Activated B cell treated with CpG ODN at 0.5 μM for 24 hours (primary cell): ENCODE measurements around the gene GPR62. TPM values are rescaled to one million over a fixed set of nuclear protein-coding genes. Genes with fewer than 3 reads are reported as not detected.

Experiments used
- ATAC-seq: fragments of 200-7000 bp; cut with Tn5 transposase; one replicate; pipeline ENCODE4 v1.10.0; 2021; ENCODE audit warnings: low read depth, mild to moderate bottlenecking, moderate library complexity
- CTCF ChIA-PET: fragments of 350-600 bp; sonication (Branson Sonifier 250); formaldehyde crosslinking; loops from one replicate; lab custom pipeline; 2021; ENCODE audit warnings: antibody characterized with exemption; lab: Charles Lee
- POLR2A ChIA-PET: fragments of 350-600 bp; sonication (Branson Sonifier 250); formaldehyde crosslinking; loops from one replicate; lab custom pipeline; 2021; ENCODE audit warnings: antibody characterized with exemption; lab: Charles Lee
- DNase-seq: peaks from one replicate; pipeline ENCODE4 v3.0.0; 2022
- H3K27ac Mint-ChIP-seq: one replicate; pipeline ENCODE4 v1.8.0; 2020; ENCODE audit warnings: mixed read lengths
- H3K27me3 Mint-ChIP-seq: one replicate; pipeline ENCODE4 v1.8.0; 2021; ENCODE audit warnings: mixed read lengths
- H3K36me3 Mint-ChIP-seq: one replicate; pipeline ENCODE4 v1.8.0; 2021; ENCODE audit warnings: low read depth, mixed read lengths
- H3K4me1 Mint-ChIP-seq: one replicate; pipeline ENCODE4 v1.8.0; 2021; ENCODE audit warnings: mixed read lengths
- H3K4me3 Mint-ChIP-seq: one replicate; pipeline ENCODE4 v1.8.0; 2020; ENCODE audit warnings: mild to moderate bottlenecking, mixed read lengths
- H3K9me3 Mint-ChIP-seq: one replicate; pipeline ENCODE4 v1.8.0; 2020; ENCODE audit warnings: mixed read lengths
- intact Hi-C: fragments of 100-400 bp; cut with micrococcal nuclease; formaldehyde crosslinking; loops from one replicate; pipeline ENCODE4 v1.15.1; 2024
- total RNA-seq: library from RNA; stranded (reverse); gene quantifications from 2 replicates; pipeline ENCODE4 v1.2.3, GENCODE V29; 2022
- TF ChIP-seq, protein P1 (sequence below): fragments of 200-600 bp; IDR thresholded peaks from one replicate; pipeline ENCODE4 v1.8.0; 2022; ENCODE audit warnings: antibody characterized with exemption, mild to moderate bottlenecking

GPR62 gene
- total RNA-seq, 1 donor from 2014 or later = not detected

DNA sequence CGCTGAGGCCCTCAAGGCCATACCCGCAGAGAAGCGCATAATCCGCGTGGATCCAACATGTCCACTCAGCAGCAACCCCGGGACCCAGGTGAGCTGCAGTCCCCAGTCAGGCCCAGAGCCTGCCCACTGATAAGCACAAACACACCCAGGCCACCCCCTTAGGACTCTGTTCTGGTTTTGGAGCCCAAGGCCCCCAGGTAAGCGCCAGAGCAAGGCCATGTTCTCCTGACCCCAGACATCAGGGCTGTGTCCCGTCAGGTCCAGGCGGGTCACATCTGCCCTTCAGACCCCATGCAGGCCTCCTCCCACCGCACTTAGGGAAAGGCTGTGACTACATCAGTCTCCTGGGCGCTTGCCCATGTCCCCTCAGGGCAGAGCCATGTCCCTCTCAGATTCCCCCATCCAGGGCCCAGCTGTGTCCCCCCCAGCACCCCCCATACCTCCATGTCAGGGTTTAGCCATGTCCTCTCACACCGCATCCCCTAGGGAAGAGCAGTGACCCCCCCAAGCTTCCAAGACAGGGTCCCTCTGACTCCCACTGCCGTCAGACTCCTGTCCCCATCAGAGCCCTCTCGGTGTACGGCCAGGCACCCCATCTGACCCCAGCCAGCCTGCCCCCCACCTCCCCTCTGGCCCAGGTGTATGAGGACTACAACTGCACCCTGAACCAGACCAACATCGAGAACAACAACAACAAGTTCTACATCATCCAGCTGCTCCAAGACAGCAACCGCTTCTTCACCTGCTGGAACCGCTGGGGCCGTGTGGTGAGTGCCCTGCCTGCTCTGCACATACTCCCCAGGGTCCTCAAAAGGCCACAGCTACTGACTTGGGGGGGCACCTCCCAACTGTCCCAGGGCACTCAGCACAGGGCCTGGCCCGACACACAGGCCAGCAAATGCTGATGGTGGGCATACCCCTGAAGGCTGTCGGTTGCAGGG lies 11.5 kb upstream of the GPR62 start:
- Mint-ChIP-seq H3K4me1 (peaks cover 38% of the 10 kb centered on the region), H3K27ac (no peak overlapping the region), H3K4me3 (no peak overlapping the region), H3K9me3 (no peaks in the 10 kb centered on the region), H3K27me3 (no peaks in the 10 kb centered on the region), H3K36me3 (peaks cover 15% of the 10 kb centered on the region)
- ChIA-PET POLR2A (interaction anchor here (0.6 to 2.6 kb wide), 6 partner anchors 24 to 309 kb away, joined by 3 to 35 read pairs (median 7); partner anchors contain the start of genes ABHD14A, ABHD14B, ACY1 and RPL29), CTCF (interaction anchor here (1.2 to 2.2 kb wide), 4 partner anchors 29 to 113 kb away, joined by 3 to 27 read pairs (median 6); partner anchors contain the start of genes ABHD14B, DUSP7 and RPL29)
- intact Hi-C loops = loop anchor here (2.0 to 5.0 kb wide), 3 partner anchors 39 to 764 kb away; partner anchors contain the start of genes ACY1, GLT8D1 and SPCS1
- ATAC-seq (no peak), DNase-seq (peak; percentile 14)
- TF ChIP-seq, protein P1, sequence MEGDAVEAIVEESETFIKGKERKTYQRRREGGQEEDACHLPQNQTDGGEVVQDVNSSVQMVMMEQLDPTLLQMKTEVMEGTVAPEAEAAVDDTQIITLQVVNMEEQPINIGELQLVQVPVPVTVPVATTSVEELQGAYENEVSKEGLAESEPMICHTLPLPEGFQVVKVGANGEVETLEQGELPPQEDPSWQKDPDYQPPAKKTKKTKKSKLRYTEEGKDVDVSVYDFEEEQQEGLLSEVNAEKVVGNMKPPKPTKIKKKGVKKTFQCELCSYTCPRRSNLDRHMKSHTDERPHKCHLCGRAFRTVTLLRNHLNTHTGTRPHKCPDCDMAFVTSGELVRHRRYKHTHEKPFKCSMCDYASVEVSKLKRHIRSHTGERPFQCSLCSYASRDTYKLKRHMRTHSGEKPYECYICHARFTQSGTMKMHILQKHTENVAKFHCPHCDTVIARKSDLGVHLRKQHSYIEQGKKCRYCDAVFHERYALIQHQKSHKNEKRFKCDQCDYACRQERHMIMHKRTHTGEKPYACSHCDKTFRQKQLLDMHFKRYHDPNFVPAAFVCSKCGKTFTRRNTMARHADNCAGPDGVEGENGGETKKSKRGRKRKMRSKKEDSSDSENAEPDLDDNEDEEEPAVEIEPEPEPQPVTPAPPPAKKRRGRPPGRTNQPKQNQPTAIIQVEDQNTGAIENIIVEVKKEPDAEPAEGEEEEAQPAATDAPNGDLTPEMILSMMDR = no peak

GRCh38 chr3:51944451-51945021 lies 10.6 kb upstream of the GPR62 start:
- peaks cover 8% of the 10 kb centered on the region for H3K36me3 Mint-ChIP-seq
- no peak overlapping the region for H3K4me3 Mint-ChIP-seq
- DNase-seq (no peak), ATAC-seq (no peak)
- H3K4me1 Mint-ChIP-seq = peaks cover 32% of the 10 kb centered on the region
- intact Hi-C loops = loop anchor here (5.0 kb wide), 1 partner anchor 763 kb away; the partner anchor contains the start of genes GLT8D1 and SPCS1
- ChIA-PET CTCF (interaction anchor here (1.0 to 1.1 kb wide), 2 partner anchors 12 to 28 kb away, joined by 3 read pairs; no protein-coding TSS in a partner anchor), POLR2A (interaction anchor here (0.6 to 2.3 kb wide), 2 partner anchors 26 to 51 kb away, joined by 4 to 20 read pairs; partner anchors contain the start of gene RPL29)
- no peaks in the 10 kb centered on the region for H3K9me3 Mint-ChIP-seq
- no peak overlapping the region for H3K27ac Mint-ChIP-seq
- no peaks in the 10 kb centered on the region for H3K27me3 Mint-ChIP-seq
- TF ChIP-seq, protein P1 = no peak

GRCh38 chr3:51945031-51945840 lies 9.9 kb upstream of the GPR62 start:
- POLR2A ChIA-PET = no interaction called here
- DNase-seq = no peak
- H3K27me3 Mint-ChIP-seq = no peaks in the 10 kb centered on the region
- no peak for ATAC-seq
- no peak overlapping the region for H3K4me3 Mint-ChIP-seq
- H3K36me3 Mint-ChIP-seq = peaks cover 6% of the 10 kb centered on the region
- TF ChIP-seq, protein P1 = no peak
- peaks cover 25% of the 10 kb centered on the region for H3K4me1 Mint-ChIP-seq
- intact Hi-C loops = no loop called here
- no peak overlapping the region for H3K27ac Mint-ChIP-seq
- CTCF ChIA-PET = interaction anchor here (1.0 to 1.1 kb wide), 2 partner anchors 12 to 27 kb away, joined by 3 read pairs; no protein-coding TSS in a partner anchor
- H3K9me3 Mint-ChIP-seq = no peaks in the 10 kb centered on the region

- TF ChIP-seq, protein P1 = no peak
- no peak overlapping the region for H3K4me3 Mint-ChIP-seq
- peaks cover 16% of the 10 kb centered on the region for H3K4me1 Mint-ChIP-seq
- H3K36me3 Mint-ChIP-seq = peaks cover 3% of the 10 kb centered on the region
- no peak overlapping the region for H3K27ac Mint-ChIP-seq
- ChIA-PET CTCF (interaction anchor here (1.1 kb wide), 1 partner anchor 26 kb away, joined by 3 read pairs; no protein-coding TSS in a partner anchor), POLR2A (no interaction called here)
- DNase-seq (no peak), ATAC-seq (no peak)
- intact Hi-C loops = no loop called here
- no peaks in the 10 kb centered on the region for H3K27me3 Mint-ChIP-seq
- no peaks in the 10 kb centered on the region for H3K9me3 Mint-ChIP-seq
These were observed 9.1 kb upstream of the GPR62 start for GRCh38 chr3:51945926-51946705.
